Suppressor macrophage (primary cell): ENCODE measurements around the gene MTIF3.
"Not testable (repeated sequence)": the region's sequence is repeated elsewhere in the genome, so short reads cannot be mapped to it uniquely, and the experiment has no call there.

Experiments used
- DNase-seq, 4 experiments: peaks; one replicate each; pipeline ENCODE4 v3.0.0-alpha.2; 2020 to 2022

Gene MTIF3

DNA sequence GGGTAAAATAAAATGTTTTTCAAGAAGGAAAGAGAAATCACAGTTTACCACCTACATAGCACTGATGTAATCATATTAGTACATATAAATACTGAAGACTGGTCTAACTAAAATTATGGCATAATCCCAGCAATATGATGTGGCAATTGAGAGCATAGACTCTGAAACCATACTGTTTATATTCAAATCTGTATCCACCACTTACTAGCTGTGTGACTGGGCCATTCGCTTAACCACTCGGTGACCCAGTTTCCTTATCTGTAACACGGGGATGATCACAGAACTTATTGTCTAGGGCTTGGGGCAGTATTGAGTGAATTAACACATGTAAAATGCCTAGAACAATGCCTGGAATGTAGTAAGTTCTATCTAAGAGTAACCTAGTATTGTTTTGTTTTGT lies 39.0 kb downstream of the MTIF3 start:
- peak in 2 of 4 experiments; percentile 18 to 40 for DNase-seq

DNA sequence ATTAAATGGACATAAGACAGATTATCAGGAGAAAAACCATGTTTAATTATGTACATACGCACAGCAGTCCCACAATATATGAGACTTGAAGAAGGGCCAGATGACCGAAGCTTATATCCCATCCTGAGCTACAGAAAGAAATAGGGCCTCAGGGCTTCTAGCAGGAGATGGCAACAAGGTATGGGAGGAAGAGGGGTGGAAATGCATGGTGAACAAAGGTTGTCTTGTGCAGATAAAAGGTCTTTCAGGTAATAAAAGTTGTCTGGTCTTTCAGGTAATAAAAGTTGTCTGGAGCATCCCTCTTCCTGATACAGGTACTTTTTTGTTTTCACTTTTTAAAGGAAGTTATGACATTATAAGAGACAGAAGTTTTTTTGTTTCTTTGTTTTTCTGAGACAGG lies 41.4 kb downstream of the MTIF3 start:
- DNase-seq = no peak

GRCh38 chr13:27408074-27408473 lies 42.3 kb downstream of the MTIF3 start:
- no peak for DNase-seq

GRCh38 chr13:27406178-27406939 lies 44.0 kb downstream of the MTIF3 start:
- DNase-seq = peak; percentile 40 to 78 (median 67)

GRCh38 chr13:27405546-27406134 lies 44.7 kb downstream of the MTIF3 start:
- DNase-seq = peak in 1 of 4 experiments; percentile 7

DNA sequence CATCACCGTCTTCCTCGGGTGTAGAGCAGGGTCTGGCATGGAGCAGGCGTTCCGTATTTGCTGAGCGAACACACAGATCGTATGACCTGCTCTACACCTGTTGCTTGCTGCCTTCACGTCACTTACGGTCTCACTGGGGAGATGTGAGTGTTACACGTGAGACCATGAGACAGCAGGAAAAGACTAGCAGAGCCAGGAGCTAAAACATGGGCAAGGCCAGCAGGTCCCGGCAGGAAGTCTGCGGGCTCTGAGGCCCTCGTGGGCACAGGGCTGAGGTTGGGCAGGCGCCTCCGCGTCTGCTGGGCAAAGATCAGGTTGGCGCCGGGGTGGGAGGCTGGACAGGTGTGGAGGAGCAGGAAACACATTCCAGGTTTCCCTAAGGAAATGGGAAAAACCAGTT lies 45.7 kb downstream of the MTIF3 start:
- DNase-seq = no peak

- DNase-seq = no peak
These were observed 46.5 kb downstream of the MTIF3 start for GRCh38 chr13:27403727-27404385.

- DNase-seq = peak in 1 of 4 experiments; percentile 35
These were observed 47.1 kb downstream of the MTIF3 start for GRCh38 chr13:27403203-27403678.

DNA sequence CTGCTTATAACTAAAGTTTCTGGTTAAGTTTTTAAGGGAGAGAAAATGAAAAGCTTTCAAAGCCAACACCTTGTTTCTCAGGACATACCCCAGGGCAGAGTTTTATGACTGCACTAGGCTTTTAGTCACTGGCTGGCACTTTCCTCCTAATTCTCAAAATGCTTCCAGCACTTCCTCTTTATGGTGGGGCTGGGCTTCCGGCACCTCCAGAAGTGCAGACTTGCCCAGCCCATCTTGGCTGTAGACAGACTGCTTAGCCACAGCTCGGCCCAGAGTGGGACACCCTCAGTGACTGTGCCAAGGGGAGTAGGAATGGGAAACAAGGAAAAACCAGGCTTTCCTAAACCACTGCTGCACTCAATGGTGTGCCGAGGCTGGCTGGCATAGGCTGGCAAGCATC lies 49.2 kb downstream of the MTIF3 start:
- peak; percentile 68 to 85 (median 80) for DNase-seq

- DNase-seq = not testable (repeated sequence)
These were observed 50.0 kb downstream of the MTIF3 start for GRCh38 chr13:27400405-27400804.

GRCh38 chr13:27398360-27398759 lies 52.0 kb downstream of the MTIF3 start:
- DNase-seq = peak in 1 of 4 experiments; percentile 21

- DNase-seq = no peak
These were observed 54.0 kb downstream of the MTIF3 start for GRCh38 chr13:27396252-27396846.

- no peak for DNase-seq
These were observed 55.3 kb downstream of the MTIF3 start for GRCh38 chr13:27395007-27395510.

GRCh38 chr13:27393101-27393500 lies 57.3 kb downstream of the MTIF3 start:
- no peak for DNase-seq

GRCh38 chr13:27391471-27391870 lies 58.9 kb downstream of the MTIF3 start:
- DNase-seq = peak in 3 of 4 experiments; percentile 34 to 50 (median 41)

GRCh38 chr13:27389891-27390290 lies 60.5 kb downstream of the MTIF3 start:
- DNase-seq = no peak

- no peak for DNase-seq
These were observed 62.1 kb downstream of the MTIF3 start for GRCh38 chr13:27388241-27388640.
